ENCODE data around the gene TRAM2.

The TRAM2 gene

GRCh38 chr6:52552278-52552643 is 24.6 kb downstream of the TRAM2 start:
- no peak overlapping the region for H3K4me3 ChIP-seq (ENCODE audit: control insufficient read depth in 1 of 7, extremely low read depth in 1 of 7, insufficient read depth in 4 of 7, low read depth in 2 of 7, low read length in 6 of 7)
- DNase-seq, result no peak

GRCh38 chr6:52551483-52552277 is 25.2 kb downstream of the TRAM2 start:
- POLR2A ChIA-PET, result no interaction called here

More at GRCh38 chr6:52552278-52552643, 24.6 kb downstream of the TRAM2 start:
- no peaks in the 10 kb centered on the region for H3K9me3 ChIP-seq (ENCODE audit: control extremely low read depth in 1 of 5, control insufficient read depth in 4 of 5, insufficient read depth in 2 of 5, low read depth in 1 of 5, low read length in 4 of 5)
- H3K27ac ChIP-seq (ENCODE audit: insufficient read depth in 1 of 2, low read depth in 1 of 2, low read length in 2 of 2, poor library complexity in 1 of 2, severe bottlenecking in 2 of 2), result no peak overlapping the region
- H3K36me3 ChIP-seq (ENCODE audit: control insufficient read depth in 4 of 4, insufficient read depth in 4 of 4, low read length in 3 of 4), result peaks cover 0 to 2% (median 0%) of the 10 kb centered on the region in 4 experiments
- ChIA-PET CTCF (interaction anchor here (1.1 to 1.6 kb wide), 2 partner anchors 14 to 99 kb away, joined by 3 to 5 read pairs; no protein-coding TSS in a partner anchor), POLR2A (no interaction called here)
- H3K4me1 ChIP-seq (ENCODE audit: control extremely low read depth in 1 of 4, control insufficient read depth in 4 of 4, insufficient read depth in 4 of 4, low read length in 3 of 4), result peaks cover 9 to 25% (median 22%) of the 10 kb centered on the region in 4 experiments
- H3K27me3 ChIP-seq (replicated peaks in 2 of 5; ENCODE audit: control insufficient read depth in 4 of 5, insufficient read depth in 5 of 5, low read length in 4 of 5), result no peaks in the 10 kb centered on the region
- 68% methylated on average over 4 of the region's 6 CpGs for WGBS (ENCODE audit: insufficient coverage)

GRCh38 chr6:52550870-52551269 is 26.0 kb downstream of the TRAM2 start:
- CTCF ChIA-PET, result no interaction called here
- no peaks in the 10 kb centered on the region for H3K27me3 ChIP-seq (replicated peaks in 2 of 5; ENCODE audit: control insufficient read depth in 4 of 5, insufficient read depth in 5 of 5, low read length in 4 of 5)
- no peaks in the 10 kb centered on the region for H3K9me3 ChIP-seq (ENCODE audit: control extremely low read depth in 1 of 5, control insufficient read depth in 4 of 5, insufficient read depth in 2 of 5, low read depth in 1 of 5, low read length in 4 of 5)
- 78% methylated on average over 5 of the region's 5 CpGs for WGBS (ENCODE audit: insufficient coverage)
- peak in 2 of 3 donors; percentile 22 to 39 for DNase-seq
- peaks cover 0 to 2% (median 0%) of the 10 kb centered on the region in 4 experiments for H3K36me3 ChIP-seq (ENCODE audit: control insufficient read depth in 4 of 4, insufficient read depth in 4 of 4, low read length in 3 of 4)
- H3K27ac ChIP-seq (ENCODE audit: insufficient read depth in 1 of 2, low read depth in 1 of 2, low read length in 2 of 2, poor library complexity in 1 of 2, severe bottlenecking in 2 of 2), result no peak overlapping the region
- no peak overlapping the region for H3K4me3 ChIP-seq (ENCODE audit: control insufficient read depth in 1 of 7, extremely low read depth in 1 of 7, insufficient read depth in 4 of 7, low read depth in 2 of 7, low read length in 6 of 7)
- H3K4me1 ChIP-seq (ENCODE audit: control extremely low read depth in 1 of 4, control insufficient read depth in 4 of 4, insufficient read depth in 4 of 4, low read length in 3 of 4), result peaks cover 9 to 25% (median 22%) of the 10 kb centered on the region in 4 experiments
- POLR2A ChIA-PET, result no interaction called here

More at GRCh38 chr6:52551483-52552277, 25.2 kb downstream of the TRAM2 start:
- H3K27me3 ChIP-seq (replicated peaks in 2 of 5; ENCODE audit: control insufficient read depth in 4 of 5, insufficient read depth in 5 of 5, low read length in 4 of 5), result no peaks in the 10 kb centered on the region
- no peak overlapping the region for H3K4me3 ChIP-seq (ENCODE audit: control insufficient read depth in 1 of 7, extremely low read depth in 1 of 7, insufficient read depth in 4 of 7, low read depth in 2 of 7, low read length in 6 of 7)
- H3K4me1 ChIP-seq (ENCODE audit: control extremely low read depth in 1 of 4, control insufficient read depth in 4 of 4, insufficient read depth in 4 of 4, low read length in 3 of 4), result peaks cover 9 to 25% (median 22%) of the 10 kb centered on the region in 4 experiments
- CTCF ChIA-PET, result interaction anchor here (1.1 to 1.6 kb wide), 2 partner anchors 15 to 100 kb away, joined by 3 to 5 read pairs; no protein-coding TSS in a partner anchor
- WGBS (ENCODE audit: insufficient coverage), result 65% methylated on average over 9 of the region's 13 CpGs
- H3K36me3 ChIP-seq (ENCODE audit: control insufficient read depth in 4 of 4, insufficient read depth in 4 of 4, low read length in 3 of 4), result peaks cover 0 to 2% (median 0%) of the 10 kb centered on the region in 4 experiments
- H3K9me3 ChIP-seq (ENCODE audit: control extremely low read depth in 1 of 5, control insufficient read depth in 4 of 5, insufficient read depth in 2 of 5, low read depth in 1 of 5, low read length in 4 of 5), result no peaks in the 10 kb centered on the region
- DNase-seq, result no peak
- H3K27ac ChIP-seq (ENCODE audit: insufficient read depth in 1 of 2, low read depth in 1 of 2, low read length in 2 of 2, poor library complexity in 1 of 2, severe bottlenecking in 2 of 2), result no peak overlapping the region

- CTCF ChIA-PET, result interaction anchor here (0.9 to 1.6 kb wide), 3 partner anchors 16 to 137 kb away, joined by 3 to 4 read pairs (median 4); no protein-coding TSS in a partner anchor
- DNase-seq, result peak in 2 of 3 donors; percentile 31 to 52
- WGBS (ENCODE audit: insufficient coverage), result 26% methylated on average over 4 of the region's 6 CpGs
- Histone ChIP-seq H3K4me1 (ENCODE audit: control extremely low read depth in 1 of 4, control insufficient read depth in 4 of 4, insufficient read depth in 4 of 4, low read length in 3 of 4) (peaks cover 9 to 25% (median 22%) of the 10 kb centered on the region in 4 experiments), H3K27ac (ENCODE audit: insufficient read depth in 1 of 2, low read depth in 1 of 2, low read length in 2 of 2, poor library complexity in 1 of 2, severe bottlenecking in 2 of 2) (no peak overlapping the region), H3K27me3 (replicated peaks in 2 of 5; ENCODE audit: control insufficient read depth in 4 of 5, insufficient read depth in 5 of 5, low read length in 4 of 5) (no peaks in the 10 kb centered on the region), H3K4me3 (ENCODE audit: control insufficient read depth in 1 of 7, extremely low read depth in 1 of 7, insufficient read depth in 4 of 7, low read depth in 2 of 7, low read length in 6 of 7) (no peak overlapping the region), H3K36me3 (ENCODE audit: control insufficient read depth in 4 of 4, insufficient read depth in 4 of 4, low read length in 3 of 4) (peaks cover 0 to 2% (median 0%) of the 10 kb centered on the region in 4 experiments), H3K9me3 (ENCODE audit: control extremely low read depth in 1 of 5, control insufficient read depth in 4 of 5, insufficient read depth in 2 of 5, low read depth in 1 of 5, low read length in 4 of 5) (no peaks in the 10 kb centered on the region)
- POLR2A ChIA-PET, result no interaction called here
Observed at GRCh38 chr6:52550014-52550575, 26.8 kb downstream of the TRAM2 start.

GRCh38 chr6:52549428-52549827 is 27.4 kb downstream of the TRAM2 start:
- POLR2A ChIA-PET, result no interaction called here
- 100% methylated on average over 4 of the region's 4 CpGs for WGBS (ENCODE audit: insufficient coverage)
- no peaks in the 10 kb centered on the region for H3K27me3 ChIP-seq (replicated peaks in 2 of 5; ENCODE audit: control insufficient read depth in 4 of 5, insufficient read depth in 5 of 5, low read length in 4 of 5)
- H3K4me1 ChIP-seq (ENCODE audit: control extremely low read depth in 1 of 4, control insufficient read depth in 4 of 4, insufficient read depth in 4 of 4, low read length in 3 of 4), result peaks cover 9 to 25% (median 22%) of the 10 kb centered on the region in 4 experiments
- peaks cover 0 to 2% (median under 1%) of the 10 kb centered on the region in 4 experiments for H3K36me3 ChIP-seq (ENCODE audit: control insufficient read depth in 4 of 4, insufficient read depth in 4 of 4, low read length in 3 of 4)
- H3K27ac ChIP-seq (ENCODE audit: insufficient read depth in 1 of 2, low read depth in 1 of 2, low read length in 2 of 2, poor library complexity in 1 of 2, severe bottlenecking in 2 of 2), result no peak overlapping the region
- CTCF ChIA-PET, result interaction anchor here (0.9 to 1.6 kb wide), 4 partner anchors 15 to 137 kb away, joined by 3 to 4 read pairs (median 4); no protein-coding TSS in a partner anchor
- no peak overlapping the region for H3K4me3 ChIP-seq (ENCODE audit: control insufficient read depth in 1 of 7, extremely low read depth in 1 of 7, insufficient read depth in 4 of 7, low read depth in 2 of 7, low read length in 6 of 7)
- DNase-seq, result no peak
- H3K9me3 ChIP-seq (ENCODE audit: control extremely low read depth in 1 of 5, control insufficient read depth in 4 of 5, insufficient read depth in 2 of 5, low read depth in 1 of 5, low read length in 4 of 5), result no peaks in the 10 kb centered on the region

GRCh38 chr6:52548999-52549398 is 27.9 kb downstream of the TRAM2 start:
- H3K36me3 ChIP-seq (ENCODE audit: control insufficient read depth in 4 of 4, insufficient read depth in 4 of 4, low read length in 3 of 4), result peaks cover 0 to 2% (median under 1%) of the 10 kb centered on the region in 4 experiments

More at GRCh38 chr6:52548999-52549398, 27.9 kb downstream of the TRAM2 start:
- no peaks in the 10 kb centered on the region for H3K9me3 ChIP-seq (ENCODE audit: control extremely low read depth in 1 of 5, control insufficient read depth in 4 of 5, insufficient read depth in 2 of 5, low read depth in 1 of 5, low read length in 4 of 5)
- H3K27me3 ChIP-seq (replicated peaks in 2 of 5; ENCODE audit: control insufficient read depth in 4 of 5, insufficient read depth in 5 of 5, low read length in 4 of 5), result no peaks in the 10 kb centered on the region
- no peak for DNase-seq
- ChIA-PET CTCF (interaction anchor here (1.2 to 1.6 kb wide), 3 partner anchors 15 to 136 kb away, joined by 3 to 4 read pairs (median 3); no protein-coding TSS in a partner anchor), POLR2A (no interaction called here)
- H3K4me3 ChIP-seq (ENCODE audit: control insufficient read depth in 1 of 7, extremely low read depth in 1 of 7, insufficient read depth in 4 of 7, low read depth in 2 of 7, low read length in 6 of 7), result no peak overlapping the region
- no peak overlapping the region for H3K27ac ChIP-seq (ENCODE audit: insufficient read depth in 1 of 2, low read depth in 1 of 2, low read length in 2 of 2, poor library complexity in 1 of 2, severe bottlenecking in 2 of 2)
- H3K4me1 ChIP-seq (ENCODE audit: control extremely low read depth in 1 of 4, control insufficient read depth in 4 of 4, insufficient read depth in 4 of 4, low read length in 3 of 4), result peaks cover 9 to 25% (median 22%) of the 10 kb centered on the region in 4 experiments
- WGBS (ENCODE audit: insufficient coverage), result 95% methylated on average over 4 of the region's 5 CpGs

Data from common myeloid progenitor, CD34-positive (primary cell).